Thoracic aorta (tissue), 2 donors: Measurements from ENCODE around the gene U2AF2. TPM values are rescaled to one million over a fixed set of nuclear protein-coding genes. Genes with fewer than 3 reads are reported as not detected.

Source experiments
- ATAC-seq: fragments of 150-250 bp; one replicate; pipeline ENCODE4 v1.8.0; 2017; ENCODE audit warnings: low read depth; ENCODE audit not compliant: insufficient number of reproducible peaks, low FRiP score
- DNase-seq: peaks from one replicate; pipeline ENCODE4 v3.0.0-alpha.2; 2020; ENCODE audit warnings: low spot score
- H3K27ac ChIP-seq, 2 donors: fragments of 200-600 bp; sonication (generic); 1 replicate in 1 of 2; 2 replicates in 1 of 2; pipeline ENCODE4 v1.5.1; 2016; ENCODE audit warnings: mild to moderate bottlenecking in 2 of 2, moderate library complexity in 2 of 2
- H3K27me3 ChIP-seq: fragments of 200-600 bp; sonication (generic); replicated peaks from 2 replicates; pipeline ENCODE4 v1.6.0; 2016; ENCODE audit warnings: mild to moderate bottlenecking; ENCODE audit not compliant: insufficient read depth
- H3K36me3 ChIP-seq: fragments of 200-600 bp; sonication (generic); one replicate; pipeline ENCODE4 v1.5.1; 2016
- H3K4me1 ChIP-seq, 2 donors: fragments of 200-600 bp; sonication (generic); 1 replicate in 1 of 2; 2 replicates in 1 of 2; pipeline versions ENCODE4 v1.5.1 to v1.6.0; 2016; ENCODE audit warnings: low read depth in 2 of 2, mild to moderate bottlenecking in 1 of 2; ENCODE audit not compliant: control insufficient read depth in 1 of 2
- H3K4me3 ChIP-seq: fragments of 200-600 bp; sonication (generic); 2 replicates; pipeline ENCODE4 v1.5.1; 2016; ENCODE audit warnings: mild to moderate bottlenecking
- H3K9me3 ChIP-seq: fragments of 200-600 bp; sonication (generic); 2 replicates; pipeline ENCODE4 v1.5.1; 2016
- CTCF ChIP-seq: fragments of 200-600 bp; sonication (generic); IDR thresholded peaks from one replicate; pipeline ENCODE4 v1.5.1; 2019; ENCODE audit warnings: antibody characterized with exemption
- total RNA-seq, 2 donors: library from RNA; depleted of rRNA; stranded (reverse); fragments of >200 nt; gene quantifications; one replicate each; pipeline versions ENCODE4 v1.1.0 to v1.2.3, GENCODE V29; 2016

U2AF2 gene
- total RNA-seq, 2 donors from 2014 or later, result 77.3 to 106 TPM

GRCh38 chr19:55693336-55693974 is 38.6 kb downstream of the U2AF2 start:
- DNase-seq (no peak), ATAC-seq (no peak)
- Histone ChIP-seq H3K27me3 (no peaks in the 10 kb centered on the region), H3K4me1 (no peaks in the 10 kb centered on the region), H3K9me3 (no peaks in the 10 kb centered on the region), H3K4me3 (no peak overlapping the region), H3K36me3 (peaks cover 71% of the 10 kb centered on the region), H3K27ac (no peak overlapping the region)
- TF ChIP-seq CTCF, result no peak

GRCh38 chr19:55694241-55694655 is 39.4 kb downstream of the U2AF2 start:
- no peaks in the 10 kb centered on the region for H3K9me3 ChIP-seq
- no peak for TF ChIP-seq CTCF
- DNase-seq (no peak), ATAC-seq (no peak)
- no peaks in the 10 kb centered on the region for H3K4me1 ChIP-seq
- peaks cover 63% of the 10 kb centered on the region for H3K36me3 ChIP-seq
- H3K4me3 ChIP-seq, result no peak overlapping the region
- H3K27ac ChIP-seq, result no peak overlapping the region
- no peaks in the 10 kb centered on the region for H3K27me3 ChIP-seq

GRCh38 chr19:55694656-55695491 is 40.0 kb downstream of the U2AF2 start:
- TF ChIP-seq CTCF, result no peak
- no peak overlapping the region for H3K27ac ChIP-seq
- peaks cover 57% of the 10 kb centered on the region for H3K36me3 ChIP-seq
- no peak for DNase-seq
- no peaks in the 10 kb centered on the region for H3K4me1 ChIP-seq
- no peaks in the 10 kb centered on the region for H3K27me3 ChIP-seq
- ATAC-seq, result no peak
- H3K9me3 ChIP-seq, result no peaks in the 10 kb centered on the region
- H3K4me3 ChIP-seq, result no peak overlapping the region

- Histone ChIP-seq H3K36me3 (peaks cover 53% of the 10 kb centered on the region), H3K27ac (no peak overlapping the region), H3K4me3 (no peak overlapping the region), H3K27me3 (no peaks in the 10 kb centered on the region), H3K9me3 (no peaks in the 10 kb centered on the region), H3K4me1 (no peaks in the 10 kb centered on the region)
- DNase-seq (no peak), ATAC-seq (no peak)
- no peak for TF ChIP-seq CTCF
Observed at GRCh38 chr19:55695511-55696290, 40.9 kb downstream of the U2AF2 start.
